Omental fat pad (tissue), 4 donors: ENCODE data around the gene CLDN11. TPM values are rescaled to one million over a fixed set of nuclear protein-coding genes. Genes with fewer than 3 reads are reported as not detected.

Experiments
- ATAC-seq: fragments of 150-250 bp; one replicate; pipeline ENCODE4 v1.9.1; 2016; ENCODE audit warnings: mild to moderate bottlenecking, moderate library complexity; ENCODE audit not compliant: low FRiP score
- DNase-seq: peaks from one replicate; pipeline ENCODE4 v3.0.0-alpha.2; 2019; ENCODE audit warnings: low spot score
- CTCF ChIP-seq, 3 donors: fragments of 450-650 bp; IDR thresholded peaks; one replicate each; pipeline ENCODE4 v1.5.1; 2016 to 2017; ENCODE audit warnings: antibody characterized with exemption in 3 of 3, mild to moderate bottlenecking in 3 of 3, moderate library complexity in 2 of 3
- total RNA-seq, 4 donors: library from RNA; depleted of rRNA; stranded (reverse); fragments of >200 nt; gene quantifications; one replicate each; pipeline ENCODE4 v1.1.0, GENCODE V29; 2016

The CLDN11 gene
- total RNA-seq, 4 donors from 2014 or later: 24.6 to 57.6 (median 47.8) TPM

GRCh38 chr3:170425491-170426239 is 7.0 kb downstream of the CLDN11 start:
- ATAC-seq (no peak), DNase-seq (no peak)
- no peak for TF ChIP-seq CTCF (IDR thresholded peaks at IDR 0.05)

- TF ChIP-seq CTCF (IDR thresholded peaks at IDR 0.05): no peak
- no peak for ATAC-seq
- no peak for DNase-seq
Observed at GRCh38 chr3:170426240-170426797, 7.7 kb downstream of the CLDN11 start.

- ATAC-seq (no peak), DNase-seq (no peak)
- no peak for TF ChIP-seq CTCF (IDR thresholded peaks at IDR 0.05)
Observed at GRCh38 chr3:170428095-170428494, 9.4 kb downstream of the CLDN11 start.

GRCh38 chr3:170429050-170429449 is 10.4 kb downstream of the CLDN11 start:
- DNase-seq (no peak), ATAC-seq (no peak)
- no peak for TF ChIP-seq CTCF (IDR thresholded peaks at IDR 0.05)

GRCh38 chr3:170431054-170431453 is 12.4 kb downstream of the CLDN11 start:
- no peak for DNase-seq
- no peak for TF ChIP-seq CTCF (IDR thresholded peaks at IDR 0.05)
- ATAC-seq: no peak

GRCh38 chr3:170432416-170432815 is 13.7 kb downstream of the CLDN11 start:
- ATAC-seq (no peak), DNase-seq (no peak)
- TF ChIP-seq CTCF (IDR thresholded peaks at IDR 0.05): no peak

- no peak for TF ChIP-seq CTCF (IDR thresholded peaks at IDR 0.05)
- no peak for ATAC-seq
- DNase-seq: no peak
Observed at GRCh38 chr3:170436697-170437096, 18.0 kb downstream of the CLDN11 start.
